ENCODE results near the gene RPS26. TPM values are rescaled to one million over a fixed set of nuclear protein-coding genes. Genes with fewer than 3 reads are reported as not detected.

Gene RPS26
- total RNA-seq, 2 donors from 2014 or later: 32.5 to 36.1 TPM

GRCh38 chr12:56011509-56012090 lies 30.1 kb upstream of the RPS26 start:
- Mint-ChIP-seq H3K27me3 (no peaks in the 10 kb centered on the region), H3K36me3 (ENCODE audit: low read depth) (no peaks in the 10 kb centered on the region), H3K4me3 (no peak overlapping the region), H3K27ac (peak overlapping the region; percentile 33), H3K9me3 (no peaks in the 10 kb centered on the region), H3K4me1 (peaks cover 18% of the 10 kb centered on the region)
- no peak for ATAC-seq (replicated peaks)

DNA sequence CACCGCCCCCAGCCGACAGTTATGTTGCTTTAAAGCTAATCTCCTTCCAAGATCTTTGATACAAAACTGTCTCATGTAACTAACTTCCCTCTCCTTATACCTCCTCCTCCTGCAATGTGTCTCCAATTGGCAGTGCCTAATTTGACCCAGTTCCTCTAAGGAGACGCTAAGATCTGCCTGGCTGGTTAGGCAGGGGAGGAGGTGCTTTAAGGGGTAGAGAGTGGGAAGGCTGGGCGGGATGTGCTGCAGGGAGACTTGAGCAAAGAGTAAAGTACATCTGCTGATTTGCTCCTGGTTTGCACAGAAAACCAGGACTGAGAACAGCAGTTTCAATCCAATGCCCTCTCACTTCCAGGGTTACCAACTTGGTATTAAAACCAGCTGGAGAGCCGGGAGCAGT lies 28.2 kb upstream of the RPS26 start:
- H3K36me3 Mint-ChIP-seq (ENCODE audit: low read depth): no peaks in the 10 kb centered on the region
- H3K4me1 Mint-ChIP-seq: peaks cover 13% of the 10 kb centered on the region
- no peak overlapping the region for H3K27ac Mint-ChIP-seq
- no peak overlapping the region for H3K4me3 Mint-ChIP-seq
- no peak for ATAC-seq (replicated peaks)
- no peaks in the 10 kb centered on the region for H3K9me3 Mint-ChIP-seq
- no peaks in the 10 kb centered on the region for H3K27me3 Mint-ChIP-seq

DNA sequence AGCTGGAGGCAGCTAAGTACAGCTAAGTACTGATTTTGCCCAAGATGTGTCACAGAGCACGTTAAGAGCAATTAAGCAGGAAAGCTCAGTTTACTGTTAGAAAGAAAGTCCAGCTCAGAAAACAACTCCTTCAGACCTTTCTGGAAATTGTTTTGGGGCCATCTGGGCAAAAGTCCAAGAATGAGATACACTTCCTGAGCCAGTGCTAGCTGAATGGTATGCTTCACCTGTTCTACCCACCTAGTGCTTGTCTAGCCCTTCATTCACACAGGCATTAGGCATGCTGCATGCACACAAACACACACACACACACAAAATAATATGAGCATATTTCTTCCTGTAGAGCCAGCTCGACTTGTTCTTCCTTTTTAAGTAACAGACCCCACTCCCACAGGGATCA lies 27.5 kb upstream of the RPS26 start:
- no peak overlapping the region for H3K27ac Mint-ChIP-seq
- peaks cover 8% of the 10 kb centered on the region for H3K4me1 Mint-ChIP-seq
- no peak for ATAC-seq (replicated peaks)
- H3K36me3 Mint-ChIP-seq (ENCODE audit: low read depth): no peaks in the 10 kb centered on the region
- no peaks in the 10 kb centered on the region for H3K27me3 Mint-ChIP-seq
- H3K9me3 Mint-ChIP-seq: no peaks in the 10 kb centered on the region
- no peak overlapping the region for H3K4me3 Mint-ChIP-seq

GRCh38 chr12:56017181-56017580 lies 24.5 kb upstream of the RPS26 start:
- Mint-ChIP-seq H3K4me1 (peaks cover 14% of the 10 kb centered on the region), H3K36me3 (ENCODE audit: low read depth) (peaks cover 7% of the 10 kb centered on the region), H3K4me3 (no peak overlapping the region), H3K27me3 (no peaks in the 10 kb centered on the region), H3K9me3 (no peaks in the 10 kb centered on the region), H3K27ac (no peak overlapping the region)
- no peak for ATAC-seq (replicated peaks)

DNA sequence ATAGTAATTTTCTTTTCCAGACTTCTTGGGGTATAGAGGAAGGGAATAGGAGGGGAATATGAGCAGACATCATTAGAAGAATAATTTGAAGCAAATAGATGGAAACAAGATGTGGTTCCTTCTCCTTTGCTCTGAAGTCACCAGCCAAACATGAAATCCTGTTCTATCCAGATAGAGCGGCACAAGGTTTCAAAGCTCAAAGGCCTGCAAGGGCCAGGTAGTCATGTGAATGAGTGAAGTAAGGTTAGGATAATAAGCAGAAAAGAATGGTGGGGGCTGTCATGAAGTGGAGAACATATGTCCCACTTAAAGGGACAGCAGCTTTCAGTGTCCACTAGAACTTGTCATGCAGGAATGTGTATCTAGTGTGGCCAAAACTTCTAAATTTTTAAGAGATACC lies 23.4 kb upstream of the RPS26 start:
- no peaks in the 10 kb centered on the region for H3K27me3 Mint-ChIP-seq
- H3K4me3 Mint-ChIP-seq: no peak overlapping the region
- H3K4me1 Mint-ChIP-seq: peaks cover 14% of the 10 kb centered on the region
- H3K27ac Mint-ChIP-seq: no peak overlapping the region
- no peak for ATAC-seq (replicated peaks)
- H3K36me3 Mint-ChIP-seq (ENCODE audit: low read depth): peaks cover 10% of the 10 kb centered on the region
- no peaks in the 10 kb centered on the region for H3K9me3 Mint-ChIP-seq

GRCh38 chr12:56020423-56021184 lies 21.1 kb upstream of the RPS26 start, which contains the start of gene IKZF4:
Gene IKZF4, plus strand, starts transcription at chr12:56021043. Its CDS starts 451 bp downstream, at chr12:56021494.
- Mint-ChIP-seq H3K36me3 (ENCODE audit: low read depth) (peaks cover 27% of the 10 kb centered on the region), H3K4me1 (peaks cover 17% of the 10 kb centered on the region), H3K27ac (peak within 1 kb of the TSS; percentile 97), H3K4me3 (peak within 1 kb of the TSS; percentile 98), H3K9me3 (no peaks in the 10 kb centered on the region), H3K27me3 (no peaks in the 10 kb centered on the region)
- peak; percentile 45 for ATAC-seq (replicated peaks)

DNA sequence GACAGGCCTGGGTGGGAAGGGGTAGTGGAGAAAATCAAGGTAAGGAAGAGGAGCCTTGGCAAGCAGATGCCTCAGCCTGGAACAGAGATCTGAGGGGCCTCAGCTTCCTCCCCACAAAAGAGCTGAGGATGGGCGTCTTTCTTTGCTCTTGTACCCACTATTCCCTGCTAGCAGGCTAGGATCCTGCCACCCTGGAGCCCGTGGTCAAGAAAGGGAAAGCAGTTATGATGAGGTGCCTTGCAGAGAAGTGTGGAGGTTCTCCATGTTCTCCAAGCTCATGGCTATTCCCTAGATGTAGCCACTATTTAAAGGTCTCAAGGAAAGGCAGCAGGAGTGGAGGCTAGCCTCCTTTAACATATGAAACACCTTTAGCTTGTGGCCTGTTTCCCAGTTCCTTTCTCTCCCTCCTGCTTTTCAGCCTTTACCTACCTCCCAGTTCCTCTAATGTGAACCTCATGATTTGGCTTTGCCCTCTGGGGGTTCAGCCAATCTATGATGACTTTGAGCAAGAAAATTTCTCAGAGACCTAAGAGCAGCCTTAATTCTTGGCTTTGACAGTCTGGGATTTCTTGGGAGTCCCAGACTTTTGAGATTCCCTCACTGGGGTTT lies 19.7 kb upstream of the RPS26 start:
- Mint-ChIP-seq H3K36me3 (ENCODE audit: low read depth) (peaks cover 41% of the 10 kb centered on the region), H3K4me3 (peak overlapping the region; percentile 98), H3K4me1 (peaks cover 12% of the 10 kb centered on the region), H3K27me3 (no peaks in the 10 kb centered on the region), H3K27ac (peak overlapping the region; percentile 97), H3K9me3 (no peaks in the 10 kb centered on the region)
- peak; percentile 5 for ATAC-seq (replicated peaks)

DNA sequence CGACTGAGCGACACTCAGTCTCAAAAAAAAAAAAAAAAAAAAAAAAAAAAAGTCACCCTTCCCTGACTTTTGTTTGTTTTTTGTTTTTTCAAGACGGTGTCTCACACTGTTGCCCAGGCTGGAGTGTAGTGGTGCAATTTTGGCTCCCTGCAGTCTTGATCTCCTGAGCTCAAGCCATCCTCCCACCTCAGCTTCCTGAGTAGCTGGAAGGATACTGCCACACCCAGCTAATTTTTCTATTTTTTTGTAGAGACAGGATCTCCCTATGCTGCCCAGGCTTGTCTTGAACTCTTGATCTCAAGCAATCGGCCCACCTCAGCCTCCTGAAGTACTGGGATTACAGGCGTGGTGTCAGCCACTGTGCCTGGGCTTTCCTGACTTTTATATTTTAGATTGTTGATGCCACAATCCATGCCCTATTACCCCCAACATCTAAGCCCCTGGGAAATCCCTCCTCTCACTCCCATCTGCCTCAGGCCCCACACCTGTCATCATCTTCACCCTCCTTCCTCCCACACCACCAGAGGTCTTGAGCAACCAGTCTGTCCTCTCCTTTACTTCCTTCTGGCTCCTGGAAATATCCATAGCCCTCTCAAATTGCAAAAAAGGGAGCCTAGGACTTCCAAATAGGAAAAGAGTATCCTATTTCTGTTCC lies 13.1 kb upstream of the RPS26 start:
- H3K27ac Mint-ChIP-seq: peak overlapping the region; percentile 20
- H3K4me1 Mint-ChIP-seq: peaks cover 19% of the 10 kb centered on the region
- no peak for ATAC-seq (replicated peaks)
- H3K9me3 Mint-ChIP-seq: no peaks in the 10 kb centered on the region
- H3K27me3 Mint-ChIP-seq: no peaks in the 10 kb centered on the region
- H3K36me3 Mint-ChIP-seq (ENCODE audit: low read depth): peaks cover 91% of the 10 kb centered on the region
- no peak overlapping the region for H3K4me3 Mint-ChIP-seq

DNA sequence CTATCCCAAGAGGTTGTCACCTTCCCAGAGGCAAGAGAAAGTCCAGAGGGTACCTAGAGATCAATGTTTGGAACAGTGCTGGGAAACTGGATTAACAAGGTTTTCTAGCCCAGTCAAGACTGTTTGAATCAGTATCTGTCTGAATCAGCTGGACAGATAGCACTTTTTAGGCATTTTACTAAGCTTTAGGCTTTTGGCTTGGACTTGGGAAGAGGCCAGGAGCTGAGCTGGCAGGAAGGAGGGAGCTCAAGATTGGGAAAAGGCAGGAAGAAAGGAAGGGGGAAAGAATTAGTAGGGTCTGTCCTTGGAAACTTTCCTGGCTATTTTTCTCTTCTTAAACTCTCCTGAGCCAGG lies 12.6 kb upstream of the RPS26 start:
- H3K4me1 Mint-ChIP-seq: peaks cover 16% of the 10 kb centered on the region
- ATAC-seq (replicated peaks): no peak
- H3K27me3 Mint-ChIP-seq: no peaks in the 10 kb centered on the region
- H3K36me3 Mint-ChIP-seq (ENCODE audit: low read depth): peaks cover 91% of the 10 kb centered on the region
- H3K27ac Mint-ChIP-seq: peak overlapping the region; percentile 20
- no peaks in the 10 kb centered on the region for H3K9me3 Mint-ChIP-seq
- H3K4me3 Mint-ChIP-seq: no peak overlapping the region

DNA sequence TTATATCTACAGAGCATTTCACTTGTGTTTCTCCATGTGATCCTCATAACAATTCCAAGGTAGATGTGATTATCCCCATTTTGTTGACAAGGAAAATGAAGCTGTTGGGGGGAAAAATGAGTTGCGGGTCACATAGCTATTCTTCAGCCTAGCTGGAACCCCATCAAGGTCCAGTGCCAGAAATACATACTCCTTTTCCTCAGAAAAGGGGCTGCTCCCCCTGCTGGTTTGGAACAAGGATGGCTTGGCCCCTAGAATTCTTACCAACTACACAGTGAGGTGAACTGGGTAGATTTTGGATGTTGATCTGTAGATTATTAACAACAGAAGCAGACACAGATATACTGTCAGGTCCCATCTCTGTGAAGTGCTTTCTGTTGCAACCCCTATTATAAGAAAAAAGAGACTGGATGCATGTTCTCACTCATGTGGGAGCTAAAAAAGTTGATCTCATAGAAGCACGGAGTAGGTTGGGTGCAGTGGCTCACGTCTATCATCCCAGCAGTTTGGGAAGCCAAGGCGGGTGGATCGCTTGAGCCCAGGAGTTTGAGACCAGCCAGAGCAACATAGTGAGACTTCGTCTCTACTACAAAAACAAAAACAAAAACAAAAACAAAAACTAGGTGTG lies 11.9 kb upstream of the RPS26 start:
- peak overlapping the region; percentile 20 for H3K27ac Mint-ChIP-seq
- peak; percentile 50 for ATAC-seq (replicated peaks)
- peaks cover 16% of the 10 kb centered on the region for H3K4me1 Mint-ChIP-seq
- peaks cover 95% of the 10 kb centered on the region for H3K36me3 Mint-ChIP-seq (ENCODE audit: low read depth)
- H3K9me3 Mint-ChIP-seq: no peaks in the 10 kb centered on the region
- H3K27me3 Mint-ChIP-seq: no peaks in the 10 kb centered on the region
- H3K4me3 Mint-ChIP-seq: no peak overlapping the region

GRCh38 chr12:56031987-56032386 lies 9.7 kb upstream of the RPS26 start:
- peaks cover 95% of the 10 kb centered on the region for H3K36me3 Mint-ChIP-seq (ENCODE audit: low read depth)
- H3K4me3 Mint-ChIP-seq: peak overlapping the region; percentile 53
- peak; percentile 73 for ATAC-seq (replicated peaks)
- H3K27me3 Mint-ChIP-seq: no peaks in the 10 kb centered on the region
- peaks cover 16% of the 10 kb centered on the region for H3K4me1 Mint-ChIP-seq
- peak overlapping the region; percentile 75 for H3K27ac Mint-ChIP-seq
- no peaks in the 10 kb centered on the region for H3K9me3 Mint-ChIP-seq

DNA sequence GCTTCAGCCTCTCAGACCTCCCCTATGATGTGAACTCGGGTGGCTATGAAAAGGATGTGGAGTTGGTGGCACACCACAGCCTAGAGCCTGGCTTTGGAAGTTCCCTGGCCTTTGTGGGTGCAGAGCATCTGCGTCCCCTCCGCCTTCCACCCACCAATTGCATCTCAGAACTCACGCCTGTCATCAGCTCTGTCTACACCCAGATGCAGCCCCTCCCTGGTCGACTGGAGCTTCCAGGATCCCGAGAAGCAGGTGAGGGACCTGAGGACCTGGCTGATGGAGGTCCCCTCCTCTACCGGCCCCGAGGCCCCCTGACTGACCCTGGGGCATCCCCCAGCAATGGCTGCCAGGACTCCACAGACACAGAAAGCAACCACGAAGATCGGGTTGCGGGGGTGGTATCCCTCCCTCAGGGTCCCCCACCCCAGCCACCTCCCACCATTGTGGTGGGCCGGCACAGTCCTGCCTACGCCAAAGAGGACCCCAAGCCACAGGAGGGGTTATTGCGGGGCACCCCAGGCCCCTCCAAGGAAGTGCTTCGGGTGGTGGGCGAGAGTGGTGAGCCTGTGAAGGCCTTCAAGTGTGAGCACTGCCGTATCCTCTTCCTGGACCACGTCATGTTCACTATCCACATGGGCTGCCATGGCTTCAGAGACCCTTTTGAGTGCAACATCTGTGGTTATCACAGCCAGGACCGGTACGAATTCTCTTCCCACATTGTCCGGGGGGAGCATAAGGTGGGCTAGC lies 7.0 kb upstream of the RPS26 start:
- Mint-ChIP-seq H3K36me3 (ENCODE audit: low read depth) (peaks cover 83% of the 10 kb centered on the region), H3K4me3 (no peak overlapping the region), H3K27ac (no peak overlapping the region), H3K27me3 (no peaks in the 10 kb centered on the region), H3K4me1 (peaks cover 13% of the 10 kb centered on the region), H3K9me3 (no peaks in the 10 kb centered on the region)
- ATAC-seq (replicated peaks): peak; percentile 49

GRCh38 chr12:56037161-56037560 lies 4.6 kb upstream of the RPS26 start:
- Mint-ChIP-seq H3K4me1 (peaks cover 10% of the 10 kb centered on the region), H3K36me3 (ENCODE audit: low read depth) (peaks cover 67% of the 10 kb centered on the region)

More at GRCh38 chr12:56037161-56037560, 4.6 kb upstream of the RPS26 start:
- H3K4me3 Mint-ChIP-seq: no peak overlapping the region
- H3K9me3 Mint-ChIP-seq: no peaks in the 10 kb centered on the region
- peak overlapping the region; percentile 76 for H3K27ac Mint-ChIP-seq
- H3K27me3 Mint-ChIP-seq: no peaks in the 10 kb centered on the region
- ATAC-seq (replicated peaks): no peak
